SK-N-SH (cell line): ENCODE results near the gene MMS19. TPM values are rescaled to one million over a fixed set of nuclear protein-coding genes. Genes with fewer than 3 reads are reported as not detected.

Experiments used
- CTCF ChIA-PET: fragments of 300-600, 350-600 bp; formaldehyde crosslinking; extraction: SDS; loops from one replicate; lab custom pipeline; 2021; lab: Yijun Ruan, JAX
- POLR2A ChIA-PET: fragments of 350-600 bp; sonication (Branson Sonifier 250); formaldehyde crosslinking; extraction: SDS; loops from one replicate; lab custom pipeline; 2020; ENCODE audit warnings: antibody characterized with exemption, inconsistent platforms; lab: Yijun Ruan, JAX
- DNase-seq: peaks from one replicate; pipeline ENCODE4 v3.0.0; 2012
- H2AFZ ChIP-seq: fragments of 200-600 bp; sonication (generic); 2 replicates; pipeline ENCODE4 v1.8.1; 2016; ENCODE audit warnings: antibody characterized with exemption, mild to moderate bottlenecking, low read depth
- H3F3A ChIP-seq: fragments of 200-600 bp; sonication (generic); replicated peaks from 2 replicates; pipeline ENCODE3; 2016; ENCODE audit warnings: antibody characterized with exemption, mild to moderate bottlenecking; ENCODE audit not compliant: insufficient read depth
- H3K27ac ChIP-seq, 2 experiments: fragments of 200-500 bp in 1 of 2; fragments of 200-600 bp in 1 of 2; sonication (Bioruptor generic) in 1 of 2; sonication (generic), shearing (Covaris generic) in 1 of 2; 2 replicates each; pipeline versions ENCODE4 v1.5.1 to v1.6.1; 2014 to 2016; ENCODE audit warnings: low read depth in 2 of 2, inconsistent platforms in 1 of 2, low read length in 1 of 2, mild to moderate bottlenecking in 1 of 2, mixed read lengths in 1 of 2
- H3K27me3 ChIP-seq: fragments of 200-600 bp; sonication (generic), shearing (Covaris generic); 2 replicates; pipeline ENCODE4 v1.6.1; 2016; ENCODE audit warnings: mixed run types; ENCODE audit not compliant: insufficient read depth
- H3K36me3 ChIP-seq, 2 experiments: fragments of 200-500 bp in 1 of 2; fragments of 200-600 bp in 1 of 2; sonication (Bioruptor generic) in 1 of 2; sonication (generic) in 1 of 2; replicated peaks in 1 of 2; 2 replicates each; pipeline versions ENCODE3 to v1.5.1; 2014 to 2016; ENCODE audit warnings: low read length in 1 of 2, mild to moderate bottlenecking in 1 of 2; ENCODE audit not compliant: insufficient read depth in 2 of 2, control insufficient read depth in 1 of 2
- H3K4me1 ChIP-seq, 2 experiments: fragments of 200-500 bp in 1 of 2; fragments of 200-600 bp in 1 of 2; sonication (Bioruptor generic) in 1 of 2; sonication (generic), shearing (Covaris generic) in 1 of 2; 2 replicates each; pipeline versions ENCODE4 v1.5.1 to v1.6.1; 2014 to 2016; ENCODE audit warnings: low read depth in 1 of 2, low read length in 1 of 2, mixed run types in 1 of 2; ENCODE audit not compliant: insufficient read depth in 2 of 2, control insufficient read depth in 1 of 2
- H3K4me2 ChIP-seq: fragments of 200-600 bp; sonication (generic), shearing (Covaris generic); 2 replicates; pipeline ENCODE4 v1.6.1; 2017; ENCODE audit warnings: mixed run types
- H3K4me3 ChIP-seq, 2 experiments: fragments of 200-500 bp in 1 of 2; fragments of 200-600 bp in 1 of 2; sonication (Bioruptor generic) in 1 of 2; sonication (generic), shearing (Covaris generic) in 1 of 2; 2 replicates each; pipeline versions ENCODE4 v1.5.1 to v1.8.1; 2014 to 2016; ENCODE audit warnings: low read depth in 2 of 2, inconsistent platforms in 1 of 2, low read length in 1 of 2, mild to moderate bottlenecking in 1 of 2, mixed read lengths in 1 of 2, moderate library complexity in 1 of 2
- H3K79me2 ChIP-seq: fragments of 200-600 bp; sonication (generic); 2 replicates; pipeline ENCODE4 v1.8.1; 2017; ENCODE audit warnings: mild to moderate bottlenecking; ENCODE audit not compliant: insufficient read depth
- H3K9ac ChIP-seq: fragments of 200-600 bp; sonication (generic); 2 replicates; pipeline ENCODE4 v1.6.1; 2017; ENCODE audit warnings: mixed run types
- H3K9me2 ChIP-seq: fragments of 200-600 bp; sonication (generic); 2 replicates; pipeline ENCODE4 v1.6.1; 2017; ENCODE audit warnings: mixed run types
- H3K9me3 ChIP-seq: fragments of 200-600 bp; sonication (generic); 2 replicates; pipeline ENCODE4 v1.6.1; 2017; ENCODE audit warnings: mixed run types, mild to moderate bottlenecking, moderate library complexity
- H4K20me1 ChIP-seq: fragments of 200-600 bp; sonication (generic); 2 replicates; pipeline ENCODE4 v1.6.1; 2017; ENCODE audit warnings: mild to moderate bottlenecking, mixed run types; ENCODE audit not compliant: insufficient read depth
- ELF1 ChIP-seq: IDR thresholded peaks from 2 replicates; pipeline ENCODE4 v1.4.0; 2012
- FOXJ3 ChIP-seq: sonication (generic); formaldehyde crosslinking; IDR thresholded peaks from 2 replicates; pipeline ENCODE4 v1.5.1; 2020; ENCODE audit warnings: mild to moderate bottlenecking, missing genetic modification reagents
- GABPA ChIP-seq: IDR thresholded peaks from 2 replicates; pipeline ENCODE4 v1.4.0; 2012; ENCODE audit warnings: low read depth, mild to moderate bottlenecking
- GATA2 ChIP-seq: sonication (generic); formaldehyde crosslinking; IDR thresholded peaks from 2 replicates; pipeline ENCODE4 v1.5.0; 2020; ENCODE audit warnings: mild to moderate bottlenecking, missing genetic modification reagents
- RCOR1 ChIP-seq: fragments of 150-350 bp; IDR thresholded peaks from 2 replicates; pipeline ENCODE4 v1.6.1; 2017; ENCODE audit warnings: antibody characterized with exemption, low read length
- RXRA ChIP-seq: IDR thresholded peaks from 2 replicates; pipeline ENCODE4 v1.4.0; 2012; ENCODE audit warnings: low read depth, mild to moderate bottlenecking, borderline replicate concordance
- SIN3A ChIP-seq: IDR thresholded peaks from 2 replicates; pipeline ENCODE4 v1.6.1; 2012; ENCODE audit warnings: low read depth, mild to moderate bottlenecking, low read length, moderate library complexity, borderline replicate concordance
- SMC3 ChIP-seq: IDR thresholded peaks from 2 replicates; pipeline ENCODE4 v1.6.1; 2012; ENCODE audit warnings: low read depth, low read length, improper control_type of control experiment
- YY1 ChIP-seq: IDR thresholded peaks from 2 replicates; pipeline ENCODE4 v1.4.0; 2012; ENCODE audit warnings: low read depth, mild to moderate bottlenecking
- WGBS: methylation state at CpG from one replicate; pipeline ENCODE4 v1.1.6; 2017; ENCODE audit warnings: low lambda C conversion rate; 5-methylcytosine and 5-hydroxymethylcytosine counted together
- polyA plus RNA-seq, 3 experiments: library from polyadenylated mRNA; depleted of rRNA; stranded (reverse); fragments of >200 nt; gene quantifications; 2 replicates each; pipeline ENCODE4 v1.2.3, GENCODE V29; 2012
- TF ChIP-seq, protein P1 (sequence below): IDR thresholded peaks from 2 replicates; pipeline ENCODE4; 2012
- TF ChIP-seq, protein P2 (sequence below): IDR thresholded peaks from 2 replicates; pipeline ENCODE4 v1.4.0; 2012; ENCODE audit warnings: low read depth, borderline replicate concordance
- TF ChIP-seq, protein P3 (sequence below): fragments of 150-350 bp; IDR thresholded peaks from 2 replicates; pipeline ENCODE4 v1.6.1; 2016; ENCODE audit warnings: mild to moderate bottlenecking, low read depth, low read length
- TF ChIP-seq, protein P4 (sequence below): IDR thresholded peaks from 2 replicates; pipeline ENCODE4 v1.4.0; 2012; ENCODE audit warnings: low read depth
- TF ChIP-seq, protein P5 (sequence below): fragments of 200-600 bp; sonication (generic); IDR thresholded peaks from 2 replicates; pipeline ENCODE4 v1.6.1; 2017; ENCODE audit warnings: antibody characterized with exemption, mild to moderate bottlenecking, moderate library complexity

The MMS19 gene
- polyA plus RNA-seq, 1 of the 3 experiments (the other 2 are of a cell fraction): 56.9 TPM

DNA sequence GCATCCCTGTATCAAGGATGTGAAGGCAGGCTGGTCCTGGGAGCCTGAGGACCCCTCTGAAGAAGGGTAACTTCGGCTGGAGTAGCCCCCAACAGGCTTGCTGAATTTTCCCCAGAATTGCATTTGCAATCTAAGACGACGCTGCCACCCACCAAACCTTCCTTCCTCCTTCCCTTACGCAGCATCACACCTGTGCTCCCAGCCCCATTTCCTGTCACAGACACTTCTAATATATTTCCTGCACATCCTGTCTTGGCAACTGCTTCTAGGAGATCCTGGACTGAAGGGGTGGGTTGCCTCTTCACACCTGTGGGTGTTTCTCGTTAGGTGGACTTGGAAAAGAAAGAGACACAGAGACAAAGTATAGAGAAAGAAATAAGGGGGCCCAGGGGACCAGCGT lies 81.7 kb downstream of the MMS19 start:
- no peaks in the 10 kb centered on the region for H3K9me3 ChIP-seq
- H3K27me3 ChIP-seq: no peaks in the 10 kb centered on the region
- H3K4me1 ChIP-seq: peaks cover 0 to 6% of the 10 kb centered on the region in 2 experiments; a peak in 1 of 4 replicates
- H2AFZ ChIP-seq: no peak overlapping the region
- ChIA-PET POLR2A (no interaction called here), CTCF (no interaction called here)
- DNase-seq: no peak
- WGBS: 93% methylated on average over 6 of the region's 6 CpGs
- H3K36me3 ChIP-seq: no peaks in the 10 kb centered on the region
- TF ChIP-seq, protein P1, sequence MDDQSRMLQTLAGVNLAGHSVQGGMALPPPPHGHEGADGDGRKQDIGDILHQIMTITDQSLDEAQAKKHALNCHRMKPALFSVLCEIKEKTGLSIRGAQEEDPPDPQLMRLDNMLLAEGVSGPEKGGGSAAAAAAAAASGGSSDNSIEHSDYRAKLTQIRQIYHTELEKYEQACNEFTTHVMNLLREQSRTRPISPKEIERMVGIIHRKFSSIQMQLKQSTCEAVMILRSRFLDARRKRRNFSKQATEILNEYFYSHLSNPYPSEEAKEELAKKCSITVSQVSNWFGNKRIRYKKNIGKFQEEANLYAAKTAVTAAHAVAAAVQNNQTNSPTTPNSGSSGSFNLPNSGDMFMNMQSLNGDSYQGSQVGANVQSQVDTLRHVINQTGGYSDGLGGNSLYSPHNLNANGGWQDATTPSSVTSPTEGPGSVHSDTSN: no peak
- TF ChIP-seq, protein P2, sequence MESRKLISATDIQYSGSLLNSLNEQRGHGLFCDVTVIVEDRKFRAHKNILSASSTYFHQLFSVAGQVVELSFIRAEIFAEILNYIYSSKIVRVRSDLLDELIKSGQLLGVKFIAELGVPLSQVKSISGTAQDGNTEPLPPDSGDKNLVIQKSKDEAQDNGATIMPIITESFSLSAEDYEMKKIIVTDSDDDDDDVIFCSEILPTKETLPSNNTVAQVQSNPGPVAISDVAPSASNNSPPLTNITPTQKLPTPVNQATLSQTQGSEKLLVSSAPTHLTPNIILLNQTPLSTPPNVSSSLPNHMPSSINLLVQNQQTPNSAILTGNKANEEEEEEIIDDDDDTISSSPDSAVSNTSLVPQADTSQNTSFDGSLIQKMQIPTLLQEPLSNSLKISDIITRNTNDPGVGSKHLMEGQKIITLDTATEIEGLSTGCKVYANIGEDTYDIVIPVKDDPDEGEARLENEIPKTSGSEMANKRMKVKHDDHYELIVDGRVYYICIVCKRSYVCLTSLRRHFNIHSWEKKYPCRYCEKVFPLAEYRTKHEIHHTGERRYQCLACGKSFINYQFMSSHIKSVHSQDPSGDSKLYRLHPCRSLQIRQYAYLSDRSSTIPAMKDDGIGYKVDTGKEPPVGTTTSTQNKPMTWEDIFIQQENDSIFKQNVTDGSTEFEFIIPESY: no peak
- TF ChIP-seq GATA2 (CRISPR knock-in tag) (no peak), GABPA (no peak), SMC3 (no peak), ELF1 (no peak), RXRA (no peak), RCOR1 (no peak), SIN3A (no peak), FOXJ3 (CRISPR knock-in tag) (no peak)
- TF ChIP-seq, protein P3, sequence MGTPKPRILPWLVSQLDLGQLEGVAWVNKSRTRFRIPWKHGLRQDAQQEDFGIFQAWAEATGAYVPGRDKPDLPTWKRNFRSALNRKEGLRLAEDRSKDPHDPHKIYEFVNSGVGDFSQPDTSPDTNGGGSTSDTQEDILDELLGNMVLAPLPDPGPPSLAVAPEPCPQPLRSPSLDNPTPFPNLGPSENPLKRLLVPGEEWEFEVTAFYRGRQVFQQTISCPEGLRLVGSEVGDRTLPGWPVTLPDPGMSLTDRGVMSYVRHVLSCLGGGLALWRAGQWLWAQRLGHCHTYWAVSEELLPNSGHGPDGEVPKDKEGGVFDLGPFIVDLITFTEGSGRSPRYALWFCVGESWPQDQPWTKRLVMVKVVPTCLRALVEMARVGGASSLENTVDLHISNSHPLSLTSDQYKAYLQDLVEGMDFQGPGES: no peak
- TF ChIP-seq, protein P4, sequence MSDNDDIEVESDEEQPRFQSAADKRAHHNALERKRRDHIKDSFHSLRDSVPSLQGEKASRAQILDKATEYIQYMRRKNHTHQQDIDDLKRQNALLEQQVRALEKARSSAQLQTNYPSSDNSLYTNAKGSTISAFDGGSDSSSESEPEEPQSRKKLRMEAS: no peak
- H3K27ac ChIP-seq: no peak overlapping the region
- H4K20me1 ChIP-seq: no peaks in the 10 kb centered on the region
- no peak overlapping the region for H3K4me2 ChIP-seq
- H3K4me3 ChIP-seq: no peak overlapping the region
- peaks cover 7% of the 10 kb centered on the region for H3F3A ChIP-seq
- H3K9ac ChIP-seq: no peak overlapping the region
- no peaks in the 10 kb centered on the region for H3K9me2 ChIP-seq
- H3K79me2 ChIP-seq: peaks cover 8% of the 10 kb centered on the region; the same call in 1 of the 2 replicates

- Histone ChIP-seq H2AFZ (no peak overlapping the region), H3K9ac (no peak overlapping the region), H3K27ac (no peak overlapping the region), H3K36me3 (no peaks in the 10 kb centered on the region), H3K27me3 (no peaks in the 10 kb centered on the region), H4K20me1 (no peaks in the 10 kb centered on the region), H3K9me3 (no peaks in the 10 kb centered on the region), H3K4me3 (no peak overlapping the region), H3K9me2 (no peaks in the 10 kb centered on the region), H3F3A (peaks cover 7% of the 10 kb centered on the region), H3K4me2 (no peak overlapping the region), H3K4me1 (peaks cover 0 to 6% of the 10 kb centered on the region in 2 experiments; a peak in 1 of 4 replicates), H3K79me2 (no peaks in the 10 kb centered on the region)
- TF ChIP-seq, protein P1: no peak
- TF ChIP-seq, protein P5, sequence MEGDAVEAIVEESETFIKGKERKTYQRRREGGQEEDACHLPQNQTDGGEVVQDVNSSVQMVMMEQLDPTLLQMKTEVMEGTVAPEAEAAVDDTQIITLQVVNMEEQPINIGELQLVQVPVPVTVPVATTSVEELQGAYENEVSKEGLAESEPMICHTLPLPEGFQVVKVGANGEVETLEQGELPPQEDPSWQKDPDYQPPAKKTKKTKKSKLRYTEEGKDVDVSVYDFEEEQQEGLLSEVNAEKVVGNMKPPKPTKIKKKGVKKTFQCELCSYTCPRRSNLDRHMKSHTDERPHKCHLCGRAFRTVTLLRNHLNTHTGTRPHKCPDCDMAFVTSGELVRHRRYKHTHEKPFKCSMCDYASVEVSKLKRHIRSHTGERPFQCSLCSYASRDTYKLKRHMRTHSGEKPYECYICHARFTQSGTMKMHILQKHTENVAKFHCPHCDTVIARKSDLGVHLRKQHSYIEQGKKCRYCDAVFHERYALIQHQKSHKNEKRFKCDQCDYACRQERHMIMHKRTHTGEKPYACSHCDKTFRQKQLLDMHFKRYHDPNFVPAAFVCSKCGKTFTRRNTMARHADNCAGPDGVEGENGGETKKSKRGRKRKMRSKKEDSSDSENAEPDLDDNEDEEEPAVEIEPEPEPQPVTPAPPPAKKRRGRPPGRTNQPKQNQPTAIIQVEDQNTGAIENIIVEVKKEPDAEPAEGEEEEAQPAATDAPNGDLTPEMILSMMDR: no peak
- TF ChIP-seq YY1 (no peak), RCOR1 (no peak)
- DNase-seq: no peak
- ChIA-PET POLR2A (no interaction called here), CTCF (no interaction called here)
- WGBS: 93% methylated on average over 10 of the region's 10 CpGs
These were observed 85.3 kb downstream of the MMS19 start for GRCh38 chr10:97412891-97413304.
